Measurements from ENCODE around the gene OGDH. TPM values are rescaled to one million over a fixed set of nuclear protein-coding genes. Genes with fewer than 3 reads are reported as not detected.

Gene OGDH
- total and polyA plus RNA-seq, 2 of the 4 experiments (the other 2 are of a cell fraction), result 47.4 to 56.5 TPM

DNA sequence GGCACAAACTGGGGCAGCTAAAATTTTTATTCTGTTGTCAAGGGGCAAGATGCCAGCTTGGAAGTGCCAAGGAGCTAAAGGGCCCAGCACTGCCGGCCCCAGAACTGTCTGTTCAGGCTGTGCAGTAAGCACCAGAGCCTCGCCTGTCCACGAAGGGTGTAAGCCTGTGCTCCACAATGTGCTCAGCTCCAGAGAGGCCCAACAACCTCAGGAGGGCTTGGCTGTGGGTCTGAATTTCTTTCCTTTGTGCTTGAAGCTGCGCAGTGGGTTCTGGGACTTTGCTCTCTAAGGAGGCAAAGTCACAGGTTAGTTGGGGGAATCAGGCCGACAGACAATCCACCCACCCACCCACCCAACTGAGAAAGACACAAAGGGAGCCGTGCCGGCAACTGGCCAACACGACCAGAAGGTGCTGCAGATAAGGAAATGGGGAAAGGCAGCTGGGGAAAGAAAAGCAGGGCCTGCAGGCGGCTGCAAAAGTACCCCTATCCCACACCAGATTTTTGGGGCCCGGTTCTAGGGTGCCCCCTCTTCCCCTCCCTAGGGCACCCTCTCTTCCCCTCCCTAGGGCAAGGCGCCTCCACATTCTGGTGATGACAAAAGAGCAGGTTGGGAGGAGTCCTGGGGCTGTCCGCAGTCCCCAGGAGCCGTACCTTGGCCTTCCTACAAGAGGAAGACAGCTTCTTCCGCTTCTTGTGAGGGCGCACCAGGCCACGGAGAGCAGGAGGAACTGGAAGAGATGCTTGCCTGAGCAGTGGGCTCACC, 40.5 kb upstream of the OGDH start (continued):
- no peak for TF ChIP-seq RCOR1 (IDR thresholded peaks at IDR 0.05; ENCODE audit: insufficient replicate concordance, low read length)

GRCh38 chr7:44566680-44567079, 39.7 kb upstream of the OGDH start:
- no peak for DNase-seq
- Histone ChIP-seq H2BK20ac (ENCODE audit: low read depth, low read length) (no peak overlapping the region), H3K9ac (ENCODE audit: low read depth, low read length) (no peak overlapping the region), H2BK120ac (ENCODE audit: low read depth, low read length) (no peak overlapping the region), H4K8ac (ENCODE audit: low read depth in 2 of 2, low read length in 2 of 2) (no peak overlapping the region), H3K4me3 (ENCODE audit: insufficient read depth, low read depth, low read length) (no peak overlapping the region), H3K4me1 (ENCODE audit: control insufficient read depth, insufficient read depth, low read length) (peaks cover 2% of the 10 kb centered on the region; the same call in 1 of the 2 replicates), H4K20me1 (ENCODE audit: insufficient read depth, low read length) (peaks cover 29% of the 10 kb centered on the region), H3K79me1 (ENCODE audit: low read depth in 1 of 2, low read length in 2 of 2) (peaks cover 18 to 46% of the 10 kb centered on the region in 2 experiments), H3K27me3 (ENCODE audit: control insufficient read depth, insufficient read depth, low read length) (no peaks in the 10 kb centered on the region), H3K27ac (ENCODE audit: insufficient read depth, low read length) (no peak overlapping the region), H3K4ac (ENCODE audit: low read depth, low read length) (no peak overlapping the region), H4K91ac (ENCODE audit: insufficient read depth, low read depth, low read length) (no peak overlapping the region), H2BK15ac (ENCODE audit: low read depth, low read length) (no peak overlapping the region), H3K23ac (ENCODE audit: low read depth, low read length) (no peak overlapping the region), H3K14ac (replicated peaks; ENCODE audit: low read depth, low read length) (no peak overlapping the region), H3K9me3 (ENCODE audit: control insufficient read depth, insufficient read depth, low read length) (no peaks in the 10 kb centered on the region), H2AK5ac (ENCODE audit: low read depth, low read length) (no peak overlapping the region), H4K5ac (ENCODE audit: low read depth, low read length) (no peak overlapping the region), H2AK9ac (replicated peaks; ENCODE audit: low read depth, low read length, poor library complexity) (no peak overlapping the region), H2BK5ac (ENCODE audit: low read depth, low read length, poor library complexity, severe bottlenecking) (no peak overlapping the region), H3K56ac (ENCODE audit: extremely low read depth, insufficient read depth, low read length) (no peak overlapping the region), H2AFZ (replicated peaks; ENCODE audit: low read length, poor library complexity) (no peak overlapping the region), H3K9me1 (ENCODE audit: insufficient read depth, low read length) (peaks cover 5% of the 10 kb centered on the region; the same call in 1 of the 2 replicates), H3K18ac (ENCODE audit: low read depth, low read length) (no peak overlapping the region), H3K4me2 (ENCODE audit: low read depth, low read length) (no peak overlapping the region), H3K36me3 (ENCODE audit: control insufficient read depth, insufficient read depth, low read length) (peaks cover 70% of the 10 kb centered on the region)
- ATAC-seq (ENCODE audit: low read depth), result no peak
- POLR2A ChIA-PET (ENCODE audit: unreplicated experiment), result no interaction called here
- WGBS, 2 experiments (ENCODE audit: extremely low coverage in 2 of 2, insufficient read length in 1 of 2), result 58% methylated on average over 2 of the region's 5 CpGs; no CpG with 5 or more reads in 1 of the 2 experiments
- TF ChIP-seq MAZ (IDR thresholded peaks at IDR 0.05; ENCODE audit: borderline replicate concordance, low read depth, low read length) (no peak), RFX5 (IDR thresholded peaks at IDR 0.05; ENCODE audit: low read depth, low read length) (no peak), FOS (IDR thresholded peaks at IDR 0.05; ENCODE audit: low read depth, low read length) (no peak), CTCF (conservative IDR thresholded peaks at IDR 0.05; ENCODE audit: low read depth, low read length) (no peak), NFE2L2 (IDR thresholded peaks at IDR 0.05; ENCODE audit: low read depth, low read length) (no peak), BHLHE40 (IDR thresholded peaks at IDR 0.05; ENCODE audit: low read depth, low read length) (no peak), SMC3 (IDR thresholded peaks at IDR 0.05; ENCODE audit: low read depth, low read length) (no peak), ELK1 (IDR thresholded peaks at IDR 0.05; ENCODE audit: borderline replicate concordance, low read depth, low read length) (no peak)
- in situ Hi-C loops (cut with MboI; ENCODE audit: low sequenced_read_pairs), result loop anchor here (10.0 kb wide), 1 partner anchor 322 kb away; no protein-coding TSS in a partner anchor
- BruUV-seq (replicated peaks), result no TSS peak
- dilution Hi-C loops (cut with HindIII; ENCODE audit: low sequenced_read_pairs, unreplicated experiment), result no loop called here
- intact Hi-C loops (cut with micrococcal nuclease), result no loop called here
- CTCF ChIA-PET, result interaction anchor here (2.3 kb wide), 1 partner anchor 76 kb away, joined by 14 read pairs; the partner anchor contains the start of gene NUDCD3

All from IMR-90 (cell line).